HUES64 (cell line): Measurements from ENCODE around the gene POLA2.
"Not testable (repeated sequence)": the region's sequence is repeated elsewhere in the genome, so short reads cannot be mapped to it uniquely, and the experiment has no call there.

Experiments used
- H3K27ac ChIP-seq: 2 replicates; pipeline ENCODE4 v1.7.0; 2013; ENCODE audit warnings: low read depth, low read length, inconsistent platforms
- H3K27me3 ChIP-seq: 2 replicates; pipeline ENCODE4 v1.6.1; 2013; ENCODE audit warnings: mild to moderate bottlenecking, low read length; ENCODE audit not compliant: insufficient read depth
- H3K36me3 ChIP-seq: 2 replicates; pipeline ENCODE4 v1.6.1; 2013; ENCODE audit warnings: mild to moderate bottlenecking, low read length; ENCODE audit not compliant: insufficient read depth
- H3K4me1 ChIP-seq: 2 replicates; pipeline ENCODE4 v1.6.1; 2013; ENCODE audit warnings: mild to moderate bottlenecking, low read length, moderate library complexity; ENCODE audit not compliant: insufficient read depth
- H3K4me3 ChIP-seq: 2 replicates; pipeline ENCODE4 v1.5.1; 2013; ENCODE audit warnings: mild to moderate bottlenecking, low read length, moderate library complexity
- H3K9ac ChIP-seq: 2 replicates; pipeline ENCODE4 v1.6.1; 2013; ENCODE audit warnings: mild to moderate bottlenecking, low read depth, low read length
- H3K9me3 ChIP-seq: 2 replicates; pipeline ENCODE4 v1.6.1; 2013; ENCODE audit warnings: low read depth, low read length; ENCODE audit not compliant: insufficient read depth
- WGBS: fragments of 150-250, 120-280 bp; methylation state at CpG from one replicate; pipeline ENCODE4 v1.1.7; 2013; ENCODE audit warnings: missing lambda C conversion rate; 5-methylcytosine and 5-hydroxymethylcytosine counted together

The POLA2 gene

GRCh38 chr11:65221026-65221425 is 40.7 kb upstream of the POLA2 start:
- H3K9me3 ChIP-seq: no peaks in the 10 kb centered on the region
- no peaks in the 10 kb centered on the region; the same call in 1 of the 2 replicates for H3K36me3 ChIP-seq
- H3K9ac ChIP-seq: no peak overlapping the region
- WGBS: 91% methylated on average over 9 of the region's 10 CpGs
- peaks cover 9% of the 10 kb centered on the region; the same call in 1 of the 2 replicates for H3K4me1 ChIP-seq
- no peaks in the 10 kb centered on the region for H3K27me3 ChIP-seq
- H3K27ac ChIP-seq: no peak overlapping the region
- H3K4me3 ChIP-seq: no peak overlapping the region

- no peak overlapping the region for H3K4me3 ChIP-seq
- no peak overlapping the region for H3K27ac ChIP-seq
- peaks cover 9% of the 10 kb centered on the region; the same call in 1 of the 2 replicates for H3K4me1 ChIP-seq
- no peaks in the 10 kb centered on the region for H3K27me3 ChIP-seq
- no peak overlapping the region for H3K9ac ChIP-seq
- 91% methylated on average over 8 of the region's 8 CpGs for WGBS
- H3K36me3 ChIP-seq: no peaks in the 10 kb centered on the region; the same call in 1 of the 2 replicates
- H3K9me3 ChIP-seq: no peaks in the 10 kb centered on the region
Observed at GRCh38 chr11:65223011-65223410, 38.8 kb upstream of the POLA2 start.

- no peak overlapping the region for H3K27ac ChIP-seq
- peak overlapping the region; percentile 74; the same call in 1 of the 2 replicates for H3K9ac ChIP-seq
- peaks cover 9% of the 10 kb centered on the region; the same call in 1 of the 2 replicates for H3K4me1 ChIP-seq
- H3K27me3 ChIP-seq: no peaks in the 10 kb centered on the region
- WGBS: 19% methylated on average over 5 of the region's 5 CpGs
- peaks cover 5% of the 10 kb centered on the region; the same call in 1 of the 2 replicates for H3K36me3 ChIP-seq
- peak overlapping the region; percentile 59 for H3K4me3 ChIP-seq
- peaks cover 3% of the 10 kb centered on the region; the same call in 1 of the 2 replicates for H3K9me3 ChIP-seq
Observed at GRCh38 chr11:65224930-65225278, 36.9 kb upstream of the POLA2 start.

- Histone ChIP-seq H3K4me1 (peaks cover 9% of the 10 kb centered on the region; the same call in 1 of the 2 replicates), H3K27ac (peak overlapping the region; percentile 53; the same call in 1 of the 2 replicates), H3K4me3 (peak overlapping the region; percentile 59), H3K27me3 (no peaks in the 10 kb centered on the region), H3K36me3 (peaks cover 5% of the 10 kb centered on the region; the same call in 1 of the 2 replicates), H3K9ac (peak overlapping the region; percentile 74), H3K9me3 (peaks cover 3% of the 10 kb centered on the region; the same call in 1 of the 2 replicates)
- 5% methylated on average over 41 of the region's 42 CpGs for WGBS
Observed at GRCh38 chr11:65225279-65226102, 36.3 kb upstream of the POLA2 start.

GRCh38 chr11:65226103-65226442 is 35.7 kb upstream of the POLA2 start:
- Histone ChIP-seq H3K27me3 (no peaks in the 10 kb centered on the region), H3K4me1 (peaks cover 9% of the 10 kb centered on the region; the same call in 1 of the 2 replicates), H3K9me3 (peaks cover 3% of the 10 kb centered on the region; the same call in 1 of the 2 replicates), H3K4me3 (peak overlapping the region; percentile 59), H3K9ac (peak overlapping the region; percentile 74), H3K36me3 (peaks cover 5% of the 10 kb centered on the region; the same call in 1 of the 2 replicates), H3K27ac (no peak overlapping the region)
- 73% methylated on average over 7 of the region's 7 CpGs for WGBS

- Histone ChIP-seq H3K9ac (no peak overlapping the region), H3K27me3 (no peaks in the 10 kb centered on the region), H3K36me3 (peaks cover 5% of the 10 kb centered on the region; the same call in 1 of the 2 replicates), H3K9me3 (peaks cover 3% of the 10 kb centered on the region; the same call in 1 of the 2 replicates), H3K4me1 (peaks cover 9% of the 10 kb centered on the region; the same call in 1 of the 2 replicates), H3K27ac (no peak overlapping the region), H3K4me3 (no peak overlapping the region)
- WGBS: 95% methylated on average over 1 of the region's 2 CpGs
Observed at GRCh38 chr11:65227879-65228278, 33.9 kb upstream of the POLA2 start.

- Histone ChIP-seq H3K27me3 (no peaks in the 10 kb centered on the region), H3K27ac (no peak overlapping the region), H3K9me3 (no peaks in the 10 kb centered on the region), H3K36me3 (no peaks in the 10 kb centered on the region), H3K9ac (no peak overlapping the region), H3K4me1 (no peaks in the 10 kb centered on the region), H3K4me3 (no peak overlapping the region)
- WGBS: 86% methylated on average over 23 of the region's 23 CpGs
Observed at GRCh38 chr11:65236194-65237059, 25.3 kb upstream of the POLA2 start.

GRCh38 chr11:65238302-65238701 is 23.5 kb upstream of the POLA2 start:
- not testable (repeated sequence) for H3K9ac ChIP-seq, H3K4me3 ChIP-seq, H3K36me3 ChIP-seq, H3K9me3 ChIP-seq, H3K27me3 ChIP-seq, H3K4me1 ChIP-seq, H3K27ac ChIP-seq
- 79% methylated on average over 6 of the region's 6 CpGs for WGBS

- 69% methylated on average over 4 of the region's 5 CpGs for WGBS
- H3K27me3 ChIP-seq: no peaks in the 10 kb centered on the region
- H3K9me3 ChIP-seq: no peaks in the 10 kb centered on the region
- H3K27ac ChIP-seq: no peak overlapping the region
- H3K9ac ChIP-seq: no peak overlapping the region
- H3K36me3 ChIP-seq: no peaks in the 10 kb centered on the region
- no peak overlapping the region for H3K4me3 ChIP-seq
- H3K4me1 ChIP-seq: no peaks in the 10 kb centered on the region; the same call in 1 of the 2 replicates
Observed at GRCh38 chr11:65241134-65241533, 20.6 kb upstream of the POLA2 start.

GRCh38 chr11:65241692-65242091 is 20.1 kb upstream of the POLA2 start:
- Histone ChIP-seq H3K27me3 (no peaks in the 10 kb centered on the region), H3K36me3 (no peaks in the 10 kb centered on the region), H3K27ac (no peak overlapping the region), H3K9ac (no peak overlapping the region), H3K9me3 (no peaks in the 10 kb centered on the region), H3K4me1 (no peaks in the 10 kb centered on the region; the same call in 1 of the 2 replicates), H3K4me3 (no peak overlapping the region)

GRCh38 chr11:65242389-65242788 is 19.4 kb upstream of the POLA2 start:
- no peaks in the 10 kb centered on the region for H3K9me3 ChIP-seq
- WGBS: 96% methylated on average over 6 of the region's 6 CpGs
- no peak overlapping the region for H3K9ac ChIP-seq

More at GRCh38 chr11:65242389-65242788, 19.4 kb upstream of the POLA2 start:
- no peaks in the 10 kb centered on the region; the same call in 1 of the 2 replicates for H3K4me1 ChIP-seq
- H3K4me3 ChIP-seq: no peak overlapping the region
- no peaks in the 10 kb centered on the region for H3K27me3 ChIP-seq
- H3K27ac ChIP-seq: no peak overlapping the region
- no peaks in the 10 kb centered on the region for H3K36me3 ChIP-seq
